GM12865 (cell line): Measurements from ENCODE around the gene CYP1A2.

Source experiments
- DNase-seq: peaks from one replicate; pipeline ENCODE4 v3.0.0; 2010; ENCODE audit warnings: low read depth
- H3K4me3 ChIP-seq: 2 replicates; pipeline ENCODE4 v1.5.1; 2011; ENCODE audit warnings: mild to moderate bottlenecking, low read depth, low read length, control low read depth
- TF ChIP-seq, protein P1 (sequence below): IDR thresholded peaks from 2 replicates; pipeline ENCODE4 v1.5.1; 2011; ENCODE audit warnings: low read length, control low read depth, low read depth, inconsistent platforms; ENCODE audit not compliant: insufficient read depth; ENCODE audit errors: missing control alignments

The CYP1A2 gene

DNA sequence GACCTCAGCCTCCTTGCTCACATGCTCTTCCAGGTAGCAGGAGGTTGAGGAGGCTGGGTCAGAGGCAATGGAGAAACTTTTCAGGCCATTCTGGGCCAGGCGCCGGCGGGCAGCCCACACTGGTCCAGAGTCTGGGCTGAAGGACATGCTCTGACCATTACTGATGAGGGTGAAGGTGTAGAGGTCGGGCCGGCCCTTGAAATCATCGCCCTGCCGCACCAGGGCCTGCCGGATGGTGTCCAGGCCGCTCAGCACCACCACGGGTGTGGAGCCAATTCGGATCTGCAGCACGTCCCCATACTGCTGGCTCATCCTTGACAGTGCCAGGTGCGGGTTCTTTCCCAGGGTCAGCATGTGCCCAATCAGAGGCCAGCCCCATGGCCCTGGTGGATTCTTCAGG lies 26.1 kb upstream of the CYP1A2 start:
- TF ChIP-seq, protein P1, sequence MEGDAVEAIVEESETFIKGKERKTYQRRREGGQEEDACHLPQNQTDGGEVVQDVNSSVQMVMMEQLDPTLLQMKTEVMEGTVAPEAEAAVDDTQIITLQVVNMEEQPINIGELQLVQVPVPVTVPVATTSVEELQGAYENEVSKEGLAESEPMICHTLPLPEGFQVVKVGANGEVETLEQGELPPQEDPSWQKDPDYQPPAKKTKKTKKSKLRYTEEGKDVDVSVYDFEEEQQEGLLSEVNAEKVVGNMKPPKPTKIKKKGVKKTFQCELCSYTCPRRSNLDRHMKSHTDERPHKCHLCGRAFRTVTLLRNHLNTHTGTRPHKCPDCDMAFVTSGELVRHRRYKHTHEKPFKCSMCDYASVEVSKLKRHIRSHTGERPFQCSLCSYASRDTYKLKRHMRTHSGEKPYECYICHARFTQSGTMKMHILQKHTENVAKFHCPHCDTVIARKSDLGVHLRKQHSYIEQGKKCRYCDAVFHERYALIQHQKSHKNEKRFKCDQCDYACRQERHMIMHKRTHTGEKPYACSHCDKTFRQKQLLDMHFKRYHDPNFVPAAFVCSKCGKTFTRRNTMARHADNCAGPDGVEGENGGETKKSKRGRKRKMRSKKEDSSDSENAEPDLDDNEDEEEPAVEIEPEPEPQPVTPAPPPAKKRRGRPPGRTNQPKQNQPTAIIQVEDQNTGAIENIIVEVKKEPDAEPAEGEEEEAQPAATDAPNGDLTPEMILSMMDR: no peak
- H3K4me3 ChIP-seq: no peak overlapping the region
- no peak for DNase-seq

DNA sequence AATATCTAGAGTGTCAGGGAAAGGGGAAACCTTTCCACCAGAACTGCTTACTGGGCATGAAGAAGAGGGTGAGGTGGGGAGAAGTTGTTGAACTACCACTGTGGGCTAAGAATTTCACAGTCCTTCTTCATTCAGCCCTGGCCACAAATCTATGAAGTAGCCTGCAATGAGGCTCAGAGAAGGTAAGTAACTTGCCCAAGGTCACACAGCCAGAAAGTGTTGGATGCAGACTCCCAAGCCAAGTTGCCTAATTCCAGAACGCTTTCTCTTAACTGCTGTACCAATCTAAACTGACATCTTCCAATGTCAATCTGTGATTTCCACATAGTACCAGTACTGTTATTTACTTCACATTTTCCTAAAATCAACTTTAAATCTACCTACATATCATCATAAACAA lies 25.5 kb upstream of the CYP1A2 start:
- no peak for DNase-seq
- H3K4me3 ChIP-seq: no peak overlapping the region
- TF ChIP-seq, protein P1: no peak

DNA sequence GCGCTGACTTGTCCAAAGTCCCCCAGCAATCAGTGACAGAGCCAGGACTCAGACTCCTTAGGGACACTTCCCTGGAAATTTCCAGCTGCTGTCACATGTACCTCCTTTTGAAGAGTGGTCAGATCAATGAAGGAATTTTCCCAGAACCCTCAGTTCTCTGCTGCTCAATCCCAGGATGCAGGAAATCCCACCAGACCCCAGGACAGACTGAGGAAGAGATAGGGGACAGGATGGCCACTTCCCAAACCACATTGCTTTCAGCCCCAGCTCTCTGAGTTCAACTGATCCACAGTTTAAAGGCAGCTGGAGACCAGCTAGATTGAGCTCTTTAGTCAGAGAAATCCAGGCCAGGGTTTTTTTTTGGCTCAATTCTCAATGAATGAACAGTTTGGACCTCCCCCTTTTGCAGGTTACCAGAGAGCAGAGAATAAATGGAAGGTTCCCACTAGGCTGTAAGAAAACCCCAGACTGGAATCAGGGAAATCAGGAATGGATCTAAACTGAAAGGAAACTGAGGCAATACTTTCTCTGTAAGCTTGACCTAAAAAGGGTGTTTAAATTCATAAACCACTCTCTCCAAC lies 24.8 kb upstream of the CYP1A2 start:
- no peak overlapping the region for H3K4me3 ChIP-seq
- DNase-seq: peak; percentile 34
- TF ChIP-seq, protein P1: no peak

DNA sequence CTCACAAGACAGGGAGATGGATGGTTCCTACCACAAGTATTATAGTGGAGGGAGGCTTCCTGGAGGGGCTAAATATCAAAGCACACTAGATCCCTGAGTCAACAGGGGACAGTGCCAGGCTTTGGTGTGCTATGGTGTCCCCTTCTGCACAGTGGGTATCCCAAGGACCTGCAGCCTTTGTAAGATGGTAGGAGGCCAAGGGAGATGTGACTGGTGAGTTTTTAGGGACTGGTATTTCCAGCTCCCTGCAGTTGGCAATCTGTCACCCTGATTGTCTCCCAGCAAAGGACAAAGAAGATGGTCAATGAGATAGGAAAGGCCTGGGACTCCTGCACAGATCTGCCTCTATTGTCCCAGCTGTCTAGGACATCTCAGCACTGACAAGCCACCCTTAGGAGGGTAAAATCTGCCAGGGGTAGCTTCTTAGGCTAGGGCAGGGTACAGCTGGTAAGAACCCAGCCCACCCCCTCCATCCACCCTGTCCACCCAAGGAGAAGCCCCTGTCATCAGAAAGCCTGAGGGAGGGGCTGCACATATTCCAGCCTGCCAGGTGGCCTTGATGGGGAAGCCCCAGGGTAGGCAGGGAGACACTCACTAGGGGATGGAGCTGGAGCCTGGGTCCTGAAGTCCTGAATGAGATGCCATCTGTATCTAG lies 23.9 kb upstream of the CYP1A2 start:
- H3K4me3 ChIP-seq: no peak overlapping the region
- TF ChIP-seq, protein P1: no peak
- no peak for DNase-seq

DNA sequence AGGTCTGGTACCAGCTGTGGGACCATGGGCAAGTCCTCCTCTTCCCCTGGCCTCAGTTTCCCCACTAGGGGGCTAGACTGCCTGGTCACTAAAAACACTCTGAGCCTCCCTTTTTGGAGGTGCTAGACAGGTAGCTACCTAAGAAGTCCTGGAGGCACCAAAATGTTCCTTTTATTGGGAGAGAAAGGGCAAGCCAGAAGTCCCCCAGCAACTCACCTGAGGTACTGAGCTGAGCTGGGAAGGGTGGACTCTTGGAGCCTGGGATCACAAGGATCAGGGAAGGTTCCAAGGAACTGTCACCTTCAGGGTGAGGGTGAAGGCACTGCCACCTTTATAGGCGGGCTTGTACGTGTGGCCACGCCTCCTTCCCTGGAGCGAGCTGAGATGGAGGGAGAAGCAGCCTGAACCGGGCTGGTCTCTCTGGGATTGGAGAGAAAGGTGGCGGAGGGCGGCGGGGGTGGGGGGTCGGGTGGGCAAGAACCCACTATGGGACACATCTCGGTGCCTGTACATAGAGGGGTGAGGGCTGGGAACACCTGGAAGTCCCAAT lies 23.3 kb upstream of the CYP1A2 start, which contains the start of gene CYP1A1:
Gene CYP1A1 (minus strand): TSS at position 304 of the 550 bp plus-strand sequence. CDS start 2,431 bp downstream, outside the sequence.
- peak within 1 kb of the TSS; percentile 51 for H3K4me3 ChIP-seq
- DNase-seq: peak; percentile 7
- TF ChIP-seq, protein P1: no peak

DNA sequence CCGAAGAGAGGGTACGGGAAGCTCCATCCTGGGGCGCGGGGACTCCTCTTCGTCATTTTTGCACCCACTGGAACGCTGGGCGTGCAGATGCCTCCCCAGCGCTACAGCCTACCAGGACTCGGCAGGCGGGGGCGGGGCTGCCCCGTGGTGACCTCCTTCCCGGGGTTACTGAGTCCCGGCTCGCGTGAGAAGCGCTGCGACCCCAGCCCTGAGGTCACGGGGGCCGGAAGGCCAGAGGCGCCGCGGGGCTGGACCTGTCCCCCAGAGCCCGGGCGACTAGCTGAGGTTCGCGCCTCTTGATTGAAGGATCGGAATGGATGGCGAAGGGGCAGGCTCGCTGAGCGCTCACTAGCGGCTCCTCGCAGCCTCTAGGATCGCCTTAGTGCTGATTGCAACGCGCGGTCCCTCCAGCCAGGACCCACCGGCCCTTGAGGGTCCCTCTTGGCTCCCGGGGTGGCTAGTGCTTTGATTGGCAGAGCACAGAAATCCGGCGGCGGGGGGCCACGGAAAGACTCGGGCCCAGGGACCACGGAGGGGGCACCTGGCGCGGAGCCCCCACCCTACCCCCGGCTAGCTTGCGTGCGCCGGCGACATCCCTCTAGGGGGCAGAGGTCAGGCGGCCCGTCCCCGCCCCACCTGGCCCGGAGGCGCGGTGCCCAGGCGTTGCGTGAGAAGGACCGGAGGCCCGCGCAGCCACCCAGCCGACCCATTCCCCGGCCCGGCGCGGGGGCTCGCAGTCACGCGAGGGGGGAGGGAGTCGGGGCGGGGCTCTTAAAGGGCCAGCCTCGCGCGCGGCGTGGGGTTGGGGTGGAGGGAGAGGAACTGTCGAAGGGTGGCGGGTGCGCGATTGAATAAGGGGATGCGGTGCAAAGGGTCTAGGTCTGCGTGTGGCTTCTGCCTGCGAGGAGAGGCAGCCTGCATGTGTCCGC lies 22.5 kb upstream of the CYP1A2 start:
- DNase-seq: peak; percentile 53

More for the DNA sequence above, 22.5 kb upstream of the CYP1A2 start:
- peak overlapping the region; percentile 51 for H3K4me3 ChIP-seq
- TF ChIP-seq, protein P1: no peak
